ENCODE measurements around the gene TACR2.

The TACR2 gene

GRCh38 chr10:69359148-69359547, 57.6 kb downstream of the TACR2 start:
- Histone ChIP-seq H3K79me2 (ENCODE audit: insufficient read depth, low read length) (peaks cover 2% of the 10 kb centered on the region; the same call in 1 of the 2 replicates), H3K27ac (ENCODE audit: low read length) (no peak overlapping the region), H3K36me3 (ENCODE audit: insufficient read depth, low read length) (peaks cover 36% of the 10 kb centered on the region), H4K20me1 (ENCODE audit: insufficient read depth, low read length) (peaks cover 26% of the 10 kb centered on the region), H3K9me3 (ENCODE audit: insufficient read depth, low read length, severe bottlenecking) (no peaks in the 10 kb centered on the region), H3K9ac (ENCODE audit: low read depth, low read length) (no peak overlapping the region), H3K4me2 (ENCODE audit: insufficient read depth, low read length) (no peak overlapping the region), H3K4me1 (ENCODE audit: insufficient read depth, low read length) (no peaks in the 10 kb centered on the region), H3K4me3 (ENCODE audit: low read depth in 1 of 2, low read length in 2 of 2) (no peak overlapping the region), H3K27me3 (ENCODE audit: insufficient read depth, low read length, poor library complexity) (no peaks in the 10 kb centered on the region), H2AFZ (ENCODE audit: low read depth, low read length) (no peak overlapping the region)
- TF ChIP-seq CTCF (IDR thresholded peaks at IDR 0.05; ENCODE audit: borderline replicate concordance, extremely low read depth, low read length, poor library complexity, severe bottlenecking) = no peak
- no peak for DNase-seq
- ATAC-seq (ENCODE audit: insufficient read depth, low read depth) = no peak

- Histone ChIP-seq H3K36me3 (ENCODE audit: insufficient read depth, low read length) (peaks cover 27% of the 10 kb centered on the region), H3K9ac (ENCODE audit: low read depth, low read length) (no peak overlapping the region), H4K20me1 (ENCODE audit: insufficient read depth, low read length) (peaks cover 23% of the 10 kb centered on the region), H2AFZ (ENCODE audit: low read depth, low read length) (no peak overlapping the region), H3K27me3 (ENCODE audit: insufficient read depth, low read length, poor library complexity) (no peaks in the 10 kb centered on the region), H3K79me2 (ENCODE audit: insufficient read depth, low read length) (peaks cover 2% of the 10 kb centered on the region; the same call in 1 of the 2 replicates), H3K9me3 (ENCODE audit: insufficient read depth, low read length, severe bottlenecking) (no peaks in the 10 kb centered on the region), H3K4me3 (ENCODE audit: low read depth in 1 of 2, low read length in 2 of 2) (no peak overlapping the region), H3K4me1 (ENCODE audit: insufficient read depth, low read length) (no peaks in the 10 kb centered on the region), H3K4me2 (ENCODE audit: insufficient read depth, low read length) (no peak overlapping the region), H3K27ac (ENCODE audit: low read length) (no peak overlapping the region)
- DNase-seq = no peak
- no peak for ATAC-seq (ENCODE audit: insufficient read depth, low read depth)
- TF ChIP-seq CTCF (IDR thresholded peaks at IDR 0.05; ENCODE audit: borderline replicate concordance, extremely low read depth, low read length, poor library complexity, severe bottlenecking) = no peak
- no peak for TF ChIP-seq EZH2 (IDR thresholded peaks at IDR 0.05; ENCODE audit: borderline replicate concordance, low read depth, low read length, severe bottlenecking)
These were observed 58.4 kb downstream of the TACR2 start for GRCh38 chr10:69358148-69358795.

GRCh38 chr10:69356187-69356586, 60.5 kb downstream of the TACR2 start:
- ATAC-seq (ENCODE audit: insufficient read depth, low read depth) = no peak
- Histone ChIP-seq H3K9me3 (ENCODE audit: insufficient read depth, low read length, severe bottlenecking) (no peaks in the 10 kb centered on the region), H4K20me1 (ENCODE audit: insufficient read depth, low read length) (peaks cover 19% of the 10 kb centered on the region), H2AFZ (ENCODE audit: low read depth, low read length) (no peak overlapping the region), H3K4me2 (ENCODE audit: insufficient read depth, low read length) (no peak overlapping the region), H3K4me1 (ENCODE audit: insufficient read depth, low read length) (no peaks in the 10 kb centered on the region), H3K9ac (ENCODE audit: low read depth, low read length) (no peak overlapping the region), H3K27ac (ENCODE audit: low read length) (no peak overlapping the region), H3K27me3 (ENCODE audit: insufficient read depth, low read length, poor library complexity) (no peaks in the 10 kb centered on the region), H3K4me3 (ENCODE audit: low read depth in 1 of 2, low read length in 2 of 2) (no peak overlapping the region), H3K36me3 (ENCODE audit: insufficient read depth, low read length) (peaks cover 18% of the 10 kb centered on the region), H3K79me2 (ENCODE audit: insufficient read depth, low read length) (peaks cover 6% of the 10 kb centered on the region; the same call in 1 of the 2 replicates)
- TF ChIP-seq CTCF (IDR thresholded peaks at IDR 0.05; ENCODE audit: borderline replicate concordance, extremely low read depth, low read length, poor library complexity, severe bottlenecking) (no peak), EZH2 (IDR thresholded peaks at IDR 0.05; ENCODE audit: borderline replicate concordance, low read depth, low read length, severe bottlenecking) (no peak)
- DNase-seq = no peak

All from DND-41 (cell line).